GM15510 (cell line): ENCODE measurements around the gene ANP32E.

Experiments
- POLR2A ChIP-seq: IDR thresholded peaks from 3 replicates; pipeline ENCODE4 v1.6.1; 2011; ENCODE audit warnings: borderline replicate concordance; ENCODE audit not compliant: insufficient read length; ENCODE audit errors: extremely low read depth

The ANP32E gene

GRCh38 chr1:150235852-150236613, at the start of gene ANP32E:
Gene ANP32E (minus strand): TSS chr1:150236112. CDS start chr1:150235786, 326 bp downstream.
- TF ChIP-seq POLR2A, result peak; percentile 95

DNA sequence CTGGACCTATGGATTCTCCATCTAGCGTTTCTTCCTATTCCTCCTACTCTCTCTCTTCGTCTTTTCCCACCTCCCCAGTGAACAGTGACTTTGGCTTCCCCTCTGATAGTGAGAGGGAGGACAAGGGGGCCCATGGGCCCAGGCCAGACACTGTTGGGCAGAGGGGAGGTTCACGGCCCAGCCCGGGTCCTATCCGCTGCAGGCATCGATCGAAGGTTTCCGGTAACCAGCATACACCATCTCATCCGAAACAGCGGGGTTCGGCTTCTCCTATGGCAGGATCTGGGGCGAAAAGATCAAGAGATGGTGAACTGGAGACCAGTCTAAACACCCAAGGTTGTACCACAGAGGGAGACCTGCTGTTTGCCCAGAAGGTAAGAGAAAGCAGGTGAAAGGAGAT, 47.3 kb upstream of the ANP32E start:
- TF ChIP-seq POLR2A, result no peak

GRCh38 chr1:150282558-150282958, 46.6 kb upstream of the ANP32E start:
- TF ChIP-seq POLR2A, result no peak

DNA sequence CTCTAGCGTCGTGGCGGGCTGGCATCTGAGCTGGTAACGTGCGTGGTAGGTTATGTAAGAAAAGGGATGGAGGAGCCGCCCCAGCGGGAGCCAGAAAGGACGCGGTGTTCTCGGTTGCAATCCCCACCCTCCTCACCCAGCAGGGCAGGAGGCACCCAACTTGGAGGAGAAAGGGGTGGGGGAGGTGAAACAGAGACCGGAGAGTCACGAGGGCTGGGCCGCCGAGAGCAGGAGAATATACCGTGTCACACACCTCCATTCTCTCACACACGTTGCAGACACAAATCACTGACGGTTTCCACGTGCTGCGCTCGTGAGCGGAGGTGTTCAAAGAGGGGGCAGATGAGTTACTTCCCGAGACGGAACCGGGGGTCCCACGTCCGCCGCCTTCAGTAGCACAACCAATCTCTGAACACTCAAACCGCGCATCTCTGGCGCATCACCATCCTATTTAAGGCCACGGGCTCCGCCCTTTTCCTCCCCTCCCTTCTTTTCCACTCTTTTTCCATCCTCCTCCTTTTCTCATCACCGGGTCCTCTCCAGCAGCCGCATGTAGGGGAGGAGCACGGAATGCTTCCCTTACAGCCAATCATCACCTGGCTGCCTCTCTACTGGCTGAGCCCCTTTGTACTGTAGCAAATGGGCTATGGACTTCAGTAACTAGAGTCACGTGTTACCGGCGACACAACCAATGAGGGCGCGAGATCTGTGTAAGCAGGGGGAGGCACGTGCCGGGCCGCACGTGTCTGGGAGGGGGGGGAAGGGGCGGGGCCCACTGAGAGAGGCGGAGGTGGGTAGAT, 46.0 kb upstream of the ANP32E start, which contains the start of gene CIART:
Gene CIART, plus strand, starts transcription at position 797 of the 800 bp plus-strand sequence. CDS start 714 bp downstream, outside the sequence.
- TF ChIP-seq POLR2A, result no peak

DNA sequence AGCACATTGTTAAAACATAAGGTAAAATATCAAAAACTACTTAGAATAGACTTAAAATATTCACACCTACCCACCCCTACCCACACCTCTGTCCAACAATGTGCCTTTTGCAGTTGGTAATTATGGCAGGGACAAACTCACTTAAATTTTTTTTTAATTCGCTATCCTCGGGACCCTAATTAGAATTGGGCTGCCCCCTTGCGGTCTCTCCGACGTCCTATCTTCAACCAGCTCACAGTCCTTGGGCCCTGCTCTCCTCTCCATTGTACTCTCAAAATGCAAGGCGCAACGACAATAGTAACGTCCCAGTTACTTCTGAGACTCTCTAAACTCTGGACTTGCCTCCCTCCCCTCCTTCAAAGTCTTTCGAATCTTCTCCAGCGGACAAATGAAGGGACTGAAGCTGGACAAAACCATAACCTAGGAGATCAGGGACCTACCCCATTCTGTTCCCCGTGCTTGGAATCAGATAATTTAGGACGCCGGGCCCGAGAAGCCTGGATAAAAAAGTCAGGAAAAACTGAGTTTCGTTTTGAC, 45.4 kb upstream of the ANP32E start:
- TF ChIP-seq POLR2A, result no peak

- no peak for TF ChIP-seq POLR2A
Measured at GRCh38 chr1:150280138-150280707, 44.3 kb upstream of the ANP32E start.

DNA sequence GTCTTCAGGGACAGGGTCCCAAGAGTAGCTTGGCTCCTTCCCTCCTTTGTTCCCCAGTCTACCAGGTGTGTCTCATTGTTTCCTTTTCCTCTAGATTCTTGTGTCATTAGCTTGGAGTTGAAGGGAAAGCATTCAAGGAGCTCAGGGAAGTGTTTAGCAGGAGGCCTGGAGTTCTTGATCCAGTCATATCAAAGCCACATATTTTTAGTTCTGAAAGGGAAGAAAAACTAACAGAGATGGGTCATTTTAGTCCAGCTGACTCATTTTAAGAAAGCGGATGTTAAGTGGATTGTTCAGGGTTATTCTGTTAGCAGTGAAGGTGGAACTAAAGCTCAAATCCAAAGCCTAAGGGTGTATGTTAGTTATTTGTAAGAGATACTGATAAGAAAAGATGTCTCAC, 37.4 kb upstream of the ANP32E start:
- TF ChIP-seq POLR2A, result no peak

GRCh38 chr1:150271291-150271959, 35.5 kb upstream of the ANP32E start:
- no peak for TF ChIP-seq POLR2A

GRCh38 chr1:150269451-150269850, 33.5 kb upstream of the ANP32E start:
- no peak for TF ChIP-seq POLR2A

- TF ChIP-seq POLR2A, result peak; percentile 70
Measured at GRCh38 chr1:150268705-150269403, 32.9 kb upstream of the ANP32E start, which contains the start of gene APH1A. Gene APH1A (minus strand): TSS chr1:150269016. CDS start chr1:150268810, 206 bp downstream.

- TF ChIP-seq POLR2A, result no peak
Measured at GRCh38 chr1:150268340-150268704, 32.4 kb upstream of the ANP32E start.

GRCh38 chr1:150267896-150268295, 32.0 kb upstream of the ANP32E start:
- TF ChIP-seq POLR2A, result no peak

- no peak for TF ChIP-seq POLR2A
Measured at GRCh38 chr1:150263549-150263948, 27.6 kb upstream of the ANP32E start.
